Keratinocyte (primary cell): Measurements from ENCODE around the gene HK1.

Experiments
- CTCF ChIP-seq, 3 experiments: IDR thresholded peaks in 1 of 3; conservative IDR thresholded peaks in 1 of 3; optimal IDR thresholded peaks in 1 of 3; 2 replicates in 2 of 3; 3 replicates in 1 of 3; pipeline versions ENCODE3 to v1.5.1; 2011; ENCODE audit warnings: low read length in 3 of 3, mild to moderate bottlenecking in 3 of 3, moderate library complexity in 2 of 3, control low read depth in 1 of 3, inconsistent platforms in 1 of 3; ENCODE audit not compliant: insufficient read depth in 2 of 3; ENCODE audit errors: extremely low read depth in 1 of 3
- EZH2 ChIP-seq: IDR thresholded peaks from one replicate; pipeline ENCODE4 v1.6.1; 2012; ENCODE audit warnings: inconsistent platforms, mild to moderate bottlenecking, low read length, moderate library complexity

- TF ChIP-seq CTCF (optimal IDR thresholded peaks at IDR 0.05 in 1 of 3, IDR thresholded peaks at IDR 0.05 in 1 of 3, conservative IDR thresholded peaks at IDR 0.05 in 1 of 3; ENCODE audit: extremely low read depth in 1 of 3, insufficient read depth in 2 of 3, low read length in 3 of 3) (no peak), EZH2 (no peak)
Measured at GRCh38 chr10:69250041-69250440, 28.3 kb upstream of the HK1 start.
